GM12878 (cell line): ENCODE results near the gene EXPH5. TPM values are rescaled to one million over a fixed set of nuclear protein-coding genes. Genes with fewer than 3 reads are reported as not detected.
"Not testable (repeated sequence)": the region's sequence is repeated elsewhere in the genome, so short reads cannot be mapped to it uniquely, and the experiment has no call there.

Source experiments
- ATAC-seq: fragments of 200-7000 bp; cut with Tn5 transposase; 3 replicates; pipeline ENCODE4 v1.9.1; 2020; ENCODE audit warnings: mild to moderate bottlenecking, moderate library complexity
- BruUV-seq: library from RNA; stranded (reverse); fragments of 400-500 nt; replicated peaks from 2 replicates; lab custom pipeline; 2021; lab: Mats Ljungman, UMichigan
- CTCF ChIA-PET: fragments of 300-600 bp; sonication (Branson Sonifier 250); formaldehyde crosslinking; extraction: SDS; loops from one replicate; lab custom pipeline; 2021; ENCODE audit warnings: inconsistent platforms; lab: Yijun Ruan, JAX
- POLR2A ChIA-PET: fragments of 350-600 bp; formaldehyde crosslinking; extraction: SDS; loops from one replicate; lab custom pipeline; 2021; ENCODE audit warnings: inconsistent platforms; lab: Charles Lee
- RAD21 ChIA-PET: fragments of 300-600 bp; sonication (Branson Sonifier 250); formaldehyde crosslinking; loops from one replicate; lab custom pipeline; 2023; ENCODE audit warnings: antibody characterized with exemption; ENCODE audit not compliant: unreplicated experiment; lab: Charles Lee
- SMC1A ChIA-PET: fragments of 300-600 bp; sonication (Branson Sonifier 250); formaldehyde crosslinking; loops from one replicate; lab custom pipeline; 2023; ENCODE audit not compliant: unreplicated experiment, uncharacterized antibody; lab: Charles Lee
- DNase-seq: peaks from one replicate; pipeline ENCODE4 v3.0.0-alpha.2; 2011; ENCODE audit warnings: low read depth, low spot score
- FAIRE-seq: peaks from 3 replicates; lab custom pipeline; 2011; peaks lifted over from hg19 to GRCh38; lab: Jason Lieb, UNC
- H2AFZ ChIP-seq: 2 replicates; pipeline ENCODE4 v1.6.0; 2011; ENCODE audit warnings: low read depth, low read length, control low read depth; ENCODE audit not compliant: control insufficient read depth
- H3K27ac ChIP-seq: 2 replicates; pipeline ENCODE4 v1.5.1; 2011; ENCODE audit warnings: control low read depth; ENCODE audit not compliant: control insufficient read depth, insufficient read depth
- H3K27me3 ChIP-seq, 2 experiments: replicated peaks in 1 of 2; 2 replicates each; pipeline versions ENCODE4 v1.6.0 to v1.6.1; 2011; ENCODE audit warnings: low read length in 1 of 2; ENCODE audit not compliant: control insufficient read depth in 2 of 2, insufficient read depth in 2 of 2
- H3K36me3 ChIP-seq, 2 experiments: 2 replicates each; pipeline ENCODE4 v1.5.1; 2011; ENCODE audit warnings: low read length in 1 of 2; ENCODE audit not compliant: control insufficient read depth in 2 of 2, insufficient read depth in 2 of 2
- H3K4me1 ChIP-seq: 2 replicates; pipeline ENCODE4 v1.6.1; 2011; ENCODE audit warnings: mild to moderate bottlenecking, low read length, moderate library complexity, mixed read lengths; ENCODE audit not compliant: control insufficient read depth, insufficient read depth
- H3K4me2 ChIP-seq: 2 replicates; pipeline ENCODE4 v1.6.0; 2011; ENCODE audit warnings: control low read depth; ENCODE audit not compliant: control insufficient read depth, insufficient read depth
- H3K4me3 ChIP-seq: fragments of 200-600 bp; sonication (generic); 2 replicates; pipeline ENCODE4 v1.5.1; 2016
- H3K79me2 ChIP-seq: 2 replicates; pipeline ENCODE4 v1.6.0; 2011; ENCODE audit warnings: low read length; ENCODE audit not compliant: control insufficient read depth, insufficient read depth
- H3K9ac ChIP-seq: 2 replicates; pipeline ENCODE4 v1.8.0; 2011; ENCODE audit warnings: low read length, control low read depth, mixed read lengths; ENCODE audit not compliant: control insufficient read depth, insufficient read depth
- H3K9me3 ChIP-seq: replicated peaks from 3 replicates; pipeline ENCODE4 v1.5.1; 2011; ENCODE audit warnings: mild to moderate bottlenecking, low read length; ENCODE audit not compliant: control insufficient read depth, insufficient read depth
- H4K20me1 ChIP-seq: 2 replicates; pipeline ENCODE4 v1.6.0; 2011; ENCODE audit not compliant: control insufficient read depth, insufficient read depth
- CBFB ChIP-seq: IDR thresholded peaks from 2 replicates; pipeline ENCODE4 v1.6.1; 2016; ENCODE audit warnings: antibody characterized with exemption, low read depth
- EGR1 ChIP-seq, 2 experiments: IDR thresholded peaks; 1 replicate in 1 of 2; 2 replicates in 1 of 2; pipeline ENCODE4 v1.6.1; 2011 to 2012; ENCODE audit warnings: low read depth in 2 of 2, low read length in 2 of 2, borderline replicate concordance in 1 of 2, mild to moderate bottlenecking in 1 of 2, moderate library complexity in 1 of 2
- ESRRA ChIP-seq: IDR thresholded peaks from 2 replicates; pipeline ENCODE4 v1.6.1; 2012; ENCODE audit warnings: mild to moderate bottlenecking, low read length, improper control_type of control experiment
- EZH2 ChIP-seq: IDR thresholded peaks from 2 replicates; pipeline ENCODE4 v1.6.1; 2012; ENCODE audit warnings: low read depth, mild to moderate bottlenecking, control low read depth, inconsistent platforms, low read length, borderline replicate concordance; ENCODE audit not compliant: control insufficient read depth
- JUND ChIP-seq: IDR thresholded peaks from 2 replicates; pipeline ENCODE4 v1.6.1; 2012; ENCODE audit warnings: low read depth, mild to moderate bottlenecking, low read length, improper control_type of control experiment, moderate library complexity
- MEF2B ChIP-seq: fragments of 450-650 bp; IDR thresholded peaks from 2 replicates; pipeline ENCODE4 v1.6.1; 2018; ENCODE audit warnings: mild to moderate bottlenecking, moderate library complexity; ENCODE audit not compliant: partially characterized antibody, poor library complexity, severe bottlenecking
- MTA2 ChIP-seq: fragments of 450-650 bp; IDR thresholded peaks from 2 replicates; pipeline ENCODE4 v1.6.1; 2016; ENCODE audit warnings: low read depth, mild to moderate bottlenecking, moderate library complexity
- MYC ChIP-seq: IDR thresholded peaks from 2 replicates; pipeline ENCODE4 v1.6.1; 2011; ENCODE audit warnings: mild to moderate bottlenecking, low read length, moderate library complexity, inconsistent platforms; ENCODE audit not compliant: insufficient read depth, insufficient replicate concordance, insufficient read length, severe bottlenecking
- NR2C1 ChIP-seq: fragments of 450-650 bp; IDR thresholded peaks from 2 replicates; pipeline ENCODE4 v1.6.1; 2017; ENCODE audit warnings: antibody characterized with exemption, mild to moderate bottlenecking, moderate library complexity
- PAX8 ChIP-seq: fragments of 450-650 bp; IDR thresholded peaks from 2 replicates; pipeline ENCODE4 v1.6.1; 2017; ENCODE audit warnings: mild to moderate bottlenecking, moderate library complexity
- POLR2A ChIP-seq: IDR thresholded peaks from 2 replicates; pipeline ENCODE4 v1.6.1; 2011; ENCODE audit warnings: low read depth, mild to moderate bottlenecking, low read length
- RUNX3 ChIP-seq: IDR thresholded peaks from 2 replicates; pipeline ENCODE4 v1.6.1; 2012; ENCODE audit warnings: low read length, inconsistent platforms
- SP1 ChIP-seq: IDR thresholded peaks from one replicate; pipeline ENCODE4 v1.6.1; 2011; ENCODE audit warnings: low read depth, low read length
- WGBS: methylation state at CpG from one replicate; pipeline ENCODE4 v1.1.6; 2016; ENCODE audit warnings: low lambda C conversion rate; ENCODE audit not compliant: insufficient replicate concordance, insufficient coverage; ENCODE audit errors: missing lambda C conversion rate; 5-methylcytosine and 5-hydroxymethylcytosine counted together
- in situ Hi-C: fragments of 300-500 bp; cut with MboI; formaldehyde crosslinking; loops from 9 replicates; pipeline ENCODE4 v1.14.3; 2018; ENCODE audit warnings: mixed read lengths
- intact Hi-C: fragments of 100-400 bp; cut with micrococcal nuclease; formaldehyde crosslinking; loops from one replicate; pipeline ENCODE4 v1.14.2; 2022; ENCODE audit not compliant: unreplicated experiment
- polyA plus RNA-seq, 11 experiments: library from polyadenylated mRNA; depleted of rRNA in 4 of 11; unstranded in 6 of 11; stranded (reverse) in 5 of 11; fragments of >200 nt; fragmentation: Nextera tagmentation in 4 of 11; fragmentation: Illumina TruSeq in 1 of 11; extraction: Ambion mirVana in 4 of 11; extraction: Trizol in 1 of 11; gene quantifications; 1 replicate in 1 of 11; 2 replicates in 10 of 11; pipeline versions ENCODE4 v1.2.1 to v1.2.3, GENCODE V29; 2011 to 2016; ENCODE audit warnings: inconsistent platforms in 2 of 11, missing spikeins in 2 of 11, low read depth in 1 of 11
- total RNA-seq, 4 experiments: library from RNA; depleted of rRNA in 3 of 4; stranded (reverse); fragments of >200 nt in 3 of 4; fragmentation: Illumina TruSeq in 1 of 4; extraction: Trizol in 1 of 4; gene quantifications; 2 replicates each; pipeline versions ENCODE4 v1.2.1 to v1.2.3, GENCODE V29; 2013 to 2021
- TF ChIP-seq, protein P1 (sequence below): IDR thresholded peaks from 2 replicates; pipeline ENCODE4 v1.6.1; 2011; ENCODE audit warnings: borderline replicate concordance, low read depth, mild to moderate bottlenecking, moderate library complexity, low read length; ENCODE audit not compliant: insufficient read depth, poor library complexity, severe bottlenecking

The EXPH5 gene
- total and polyA plus RNA-seq, 10 of the 15 experiments (the other 5 are each of a cell fraction or from before 2014, with no cell fraction given), result 0.69 to 11.1 (median 4.3) TPM

DNA sequence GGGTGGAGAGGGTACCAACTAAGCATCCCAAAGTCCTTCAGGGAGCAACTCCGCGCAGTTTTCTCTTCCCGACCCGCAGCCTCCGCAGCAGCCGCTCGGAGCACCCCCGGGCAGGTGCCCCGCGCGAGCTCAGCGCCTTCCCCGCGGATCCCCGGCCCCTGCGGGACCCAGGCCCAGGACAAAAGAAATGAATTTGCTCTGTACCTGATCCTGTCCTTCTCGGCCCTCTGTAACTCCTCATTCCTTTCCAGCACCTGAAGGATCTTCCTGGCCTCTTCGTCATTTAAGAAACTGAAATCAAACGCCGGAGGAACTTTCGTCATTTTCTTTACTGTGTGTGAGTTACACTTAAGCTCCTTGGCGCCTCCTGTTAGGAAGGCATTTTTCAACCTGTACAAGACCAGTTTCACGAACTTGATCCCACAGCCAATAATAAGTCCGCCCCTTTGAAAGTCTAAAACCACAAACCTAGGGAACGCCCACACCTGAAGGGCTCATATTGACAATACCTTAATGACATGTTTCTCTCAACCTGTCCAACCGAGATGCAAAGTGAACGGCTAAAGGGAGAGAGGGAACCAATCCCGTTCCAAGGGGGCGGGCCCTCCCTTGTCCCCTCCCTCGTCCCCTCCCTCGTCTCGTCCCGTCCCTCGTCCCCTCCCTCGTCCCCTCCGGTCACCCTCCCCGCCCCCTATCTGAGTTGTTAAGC, at the start of gene EXPH5 (continued):
- TF ChIP-seq, protein P1, sequence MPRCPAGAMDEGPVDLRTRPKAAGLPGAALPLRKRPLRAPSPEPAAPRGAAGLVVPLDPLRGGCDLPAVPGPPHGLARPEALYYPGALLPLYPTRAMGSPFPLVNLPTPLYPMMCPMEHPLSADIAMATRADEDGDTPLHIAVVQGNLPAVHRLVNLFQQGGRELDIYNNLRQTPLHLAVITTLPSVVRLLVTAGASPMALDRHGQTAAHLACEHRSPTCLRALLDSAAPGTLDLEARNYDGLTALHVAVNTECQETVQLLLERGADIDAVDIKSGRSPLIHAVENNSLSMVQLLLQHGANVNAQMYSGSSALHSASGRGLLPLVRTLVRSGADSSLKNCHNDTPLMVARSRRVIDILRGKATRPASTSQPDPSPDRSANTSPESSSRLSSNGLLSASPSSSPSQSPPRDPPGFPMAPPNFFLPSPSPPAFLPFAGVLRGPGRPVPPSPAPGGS, result no peak
- no peak for TF ChIP-seq NR2C1
- TF ChIP-seq SP1, result peak; percentile 67
- no peak for TF ChIP-seq MYC
- peak; percentile 70; the same call in 1 of the 2 replicates for TF ChIP-seq CBFB
- no peak for TF ChIP-seq EGR1 (IDR thresholded peaks at IDR 0.05; ENCODE audit: borderline replicate concordance in 1 of 2, low read depth in 2 of 2, low read length in 2 of 2)
- no peak for TF ChIP-seq JUND
- no peak for TF ChIP-seq ESRRA
- TF ChIP-seq EZH2, result no peak
- TF ChIP-seq PAX8, result no peak
- peak; percentile 7 for TF ChIP-seq MEF2B
- peak; percentile 41; the same call in 1 of the 2 replicates for TF ChIP-seq MTA2
- no peak for TF ChIP-seq POLR2A
- TF ChIP-seq RUNX3, result peak; percentile 95

DNA sequence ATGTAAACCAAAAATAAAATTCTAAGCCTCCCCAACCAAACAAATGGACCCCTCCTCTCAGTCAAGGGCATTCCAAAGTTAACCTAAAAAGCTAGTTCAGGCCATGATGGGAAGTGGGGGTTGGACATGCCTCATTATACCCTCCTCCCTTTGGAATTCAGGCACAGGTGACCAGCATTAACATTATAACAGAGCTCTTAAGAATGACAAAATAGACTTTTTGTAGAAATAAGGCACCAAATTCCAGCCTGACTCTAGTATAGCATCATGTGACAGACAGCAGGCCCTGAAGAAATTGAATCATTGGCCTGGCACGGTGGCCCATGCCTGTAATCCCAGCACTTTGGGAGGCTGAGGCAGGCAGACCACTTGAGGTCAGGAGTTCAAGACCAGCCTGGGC, 48.2 kb upstream of the EXPH5 start:
- H3K4me3 ChIP-seq, H3K27me3 ChIP-seq, H3K9me3 ChIP-seq, H2AFZ ChIP-seq, H3K9ac ChIP-seq, in situ Hi-C loops, FAIRE-seq, H4K20me1 ChIP-seq, H3K4me2 ChIP-seq, H3K79me2 ChIP-seq, ATAC-seq, H3K27ac ChIP-seq, H3K4me1 ChIP-seq, H3K36me3 ChIP-seq, BruUV-seq, DNase-seq: not testable (repeated sequence)
- WGBS, result 88% methylated on average over 1 of the region's 1 CpG
- POLR2A ChIA-PET, result interaction anchor here (0.6 to 1.5 kb wide), 8 partner anchors 8 to 418 kb away, joined by 3 to 7 read pairs (median 3); no protein-coding TSS in a partner anchor
- SMC1A ChIA-PET, result interaction anchor here (1.1 to 11.3 kb wide), 9 partner anchors 7 to 529 kb away, joined by 3 to 130 read pairs (median 4); partner anchors contain the start of gene EXPH5
- CTCF ChIA-PET, result interaction anchor here (0.7 to 6.2 kb wide), 7 partner anchors 7 to 219 kb away, joined by 3 to 45 read pairs (median 3); no protein-coding TSS in a partner anchor
- RAD21 ChIA-PET, result interaction anchor here (0.8 to 11.0 kb wide), 6 partner anchors 8 to 225 kb away, joined by 3 to 102 read pairs (median 6); no protein-coding TSS in a partner anchor
- intact Hi-C loops, result loop anchor here (10.0 kb wide), 1 partner anchor 637 kb away; the partner anchor contains the start of gene CUL5
